OCI-LY7 (cell line): Measurements from ENCODE around the gene FAXC.
"Not testable (repeated sequence)": the region's sequence is repeated elsewhere in the genome, so short reads cannot be mapped to it uniquely, and the experiment has no call there.

Source experiments
- EZH2phosphoT487 ChIP-seq: fragments of 200-600 bp; sonication (generic); IDR thresholded peaks from 2 replicates; pipeline ENCODE4 v1.6.1; 2018; ENCODE audit warnings: low read depth, borderline replicate concordance, mild to moderate bottlenecking, mixed run types, antibody characterized with exemption, low read length, moderate library complexity, mixed read lengths
- TF ChIP-seq, protein P1 (sequence below): fragments of 200-600 bp; sonication (generic); conservative IDR thresholded peaks from 2 replicates; pipeline ENCODE4 v1.5.1; 2014; ENCODE audit warnings: mild to moderate bottlenecking, antibody characterized with exemption, low read length, moderate library complexity, mixed read lengths

DNA sequence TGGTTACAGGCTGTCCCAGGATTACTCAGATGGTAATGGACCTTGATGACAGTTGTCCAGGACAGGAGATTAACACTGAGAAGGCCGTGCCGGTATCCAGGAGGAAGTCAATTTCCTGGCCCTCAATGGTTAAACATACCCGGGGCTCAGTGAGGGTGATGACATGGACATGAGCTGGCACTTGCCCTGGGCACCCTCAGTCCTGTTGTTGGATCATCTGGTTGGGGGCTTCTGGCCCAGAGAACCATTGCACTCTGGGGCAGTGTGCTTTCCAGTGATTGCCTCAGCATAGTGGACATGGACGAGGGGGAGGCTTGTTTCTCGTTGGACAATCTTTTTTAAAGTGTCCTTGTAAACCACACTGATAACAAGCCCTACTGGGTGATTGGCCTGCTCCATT, 84.0 kb downstream of the FAXC start:
- TF ChIP-seq, protein P1, sequence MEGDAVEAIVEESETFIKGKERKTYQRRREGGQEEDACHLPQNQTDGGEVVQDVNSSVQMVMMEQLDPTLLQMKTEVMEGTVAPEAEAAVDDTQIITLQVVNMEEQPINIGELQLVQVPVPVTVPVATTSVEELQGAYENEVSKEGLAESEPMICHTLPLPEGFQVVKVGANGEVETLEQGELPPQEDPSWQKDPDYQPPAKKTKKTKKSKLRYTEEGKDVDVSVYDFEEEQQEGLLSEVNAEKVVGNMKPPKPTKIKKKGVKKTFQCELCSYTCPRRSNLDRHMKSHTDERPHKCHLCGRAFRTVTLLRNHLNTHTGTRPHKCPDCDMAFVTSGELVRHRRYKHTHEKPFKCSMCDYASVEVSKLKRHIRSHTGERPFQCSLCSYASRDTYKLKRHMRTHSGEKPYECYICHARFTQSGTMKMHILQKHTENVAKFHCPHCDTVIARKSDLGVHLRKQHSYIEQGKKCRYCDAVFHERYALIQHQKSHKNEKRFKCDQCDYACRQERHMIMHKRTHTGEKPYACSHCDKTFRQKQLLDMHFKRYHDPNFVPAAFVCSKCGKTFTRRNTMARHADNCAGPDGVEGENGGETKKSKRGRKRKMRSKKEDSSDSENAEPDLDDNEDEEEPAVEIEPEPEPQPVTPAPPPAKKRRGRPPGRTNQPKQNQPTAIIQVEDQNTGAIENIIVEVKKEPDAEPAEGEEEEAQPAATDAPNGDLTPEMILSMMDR: not testable (repeated sequence)
- TF ChIP-seq EZH2phosphoT487: not testable (repeated sequence)
